Kasumi-1 (cell line): ENCODE measurements around the gene HIVEP3.

ENCODE experiments used
- DNase-seq, 2 experiments: peaks; one replicate each; lab custom pipeline; 2025; lab: John Stamatoyannopoulos, UW

HIVEP3 gene

GRCh38 chr1:41683681-41684500 is 234.8 kb downstream of the HIVEP3 start:
- DNase-seq, result peak; percentile 57 to 71

- DNase-seq, result peak; percentile 4 to 15
These were observed 235.7 kb downstream of the HIVEP3 start for GRCh38 chr1:41682845-41683625.

- no peak for DNase-seq
These were observed 236.6 kb downstream of the HIVEP3 start for GRCh38 chr1:41682149-41682548.

DNA sequence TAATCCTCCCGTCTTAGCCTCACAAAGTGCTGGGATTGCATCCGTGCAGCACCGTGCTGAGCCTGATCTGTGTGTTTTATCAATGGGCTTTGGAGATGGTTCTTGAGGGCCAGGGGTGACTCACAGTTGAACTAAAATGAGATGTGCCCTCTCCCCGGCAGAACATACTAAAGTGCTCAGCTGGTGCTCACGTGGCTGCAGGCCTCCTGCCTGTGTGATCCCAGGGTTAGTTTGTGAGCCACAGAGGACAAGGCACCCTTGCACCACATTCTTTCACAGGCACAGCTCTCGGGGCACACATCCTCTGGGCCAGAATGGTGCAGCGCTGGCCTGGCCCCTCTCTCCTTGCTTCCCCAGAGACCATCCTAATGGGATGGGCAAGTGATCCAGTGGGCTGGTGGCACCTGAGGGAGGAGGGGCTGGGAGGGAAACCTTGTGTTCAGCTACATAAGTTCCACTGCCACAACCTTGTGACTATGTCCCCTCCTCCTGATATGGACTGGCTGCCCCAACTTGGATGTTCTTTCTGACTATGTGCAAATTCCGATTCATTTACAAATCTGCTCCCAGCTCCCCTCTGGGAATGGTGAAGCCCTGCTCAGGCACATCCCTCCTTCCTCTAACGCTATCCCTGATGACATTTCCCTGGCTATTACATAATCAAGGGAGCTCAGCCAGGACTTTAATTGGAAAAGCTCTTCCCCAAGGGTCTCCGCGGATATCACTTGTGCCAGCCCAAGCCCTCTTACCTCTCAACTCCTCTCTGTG is 237.2 kb downstream of the HIVEP3 start:
- no peak for DNase-seq

DNA sequence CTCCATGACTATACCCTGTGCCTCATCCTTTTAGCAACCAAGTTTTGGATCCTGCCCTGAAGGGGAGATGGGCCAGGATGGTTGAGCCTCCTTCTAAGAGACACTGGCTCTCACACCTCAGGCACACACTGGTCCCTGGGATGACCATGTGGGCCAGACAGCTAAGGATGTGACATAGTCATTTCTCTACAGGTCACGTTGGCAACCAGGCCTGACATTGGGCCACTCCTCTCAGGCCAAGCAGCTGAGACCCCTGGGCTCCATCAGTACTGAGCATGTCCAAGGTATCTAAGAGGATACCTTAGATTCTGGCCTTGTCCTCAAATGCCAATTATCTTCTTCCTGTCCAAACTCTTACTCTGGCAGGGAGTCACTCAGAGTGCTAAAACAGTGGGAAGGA is 238.7 kb downstream of the HIVEP3 start:
- no peak for DNase-seq

- no peak for DNase-seq
These were observed 239.2 kb downstream of the HIVEP3 start for GRCh38 chr1:41679531-41679930.

DNA sequence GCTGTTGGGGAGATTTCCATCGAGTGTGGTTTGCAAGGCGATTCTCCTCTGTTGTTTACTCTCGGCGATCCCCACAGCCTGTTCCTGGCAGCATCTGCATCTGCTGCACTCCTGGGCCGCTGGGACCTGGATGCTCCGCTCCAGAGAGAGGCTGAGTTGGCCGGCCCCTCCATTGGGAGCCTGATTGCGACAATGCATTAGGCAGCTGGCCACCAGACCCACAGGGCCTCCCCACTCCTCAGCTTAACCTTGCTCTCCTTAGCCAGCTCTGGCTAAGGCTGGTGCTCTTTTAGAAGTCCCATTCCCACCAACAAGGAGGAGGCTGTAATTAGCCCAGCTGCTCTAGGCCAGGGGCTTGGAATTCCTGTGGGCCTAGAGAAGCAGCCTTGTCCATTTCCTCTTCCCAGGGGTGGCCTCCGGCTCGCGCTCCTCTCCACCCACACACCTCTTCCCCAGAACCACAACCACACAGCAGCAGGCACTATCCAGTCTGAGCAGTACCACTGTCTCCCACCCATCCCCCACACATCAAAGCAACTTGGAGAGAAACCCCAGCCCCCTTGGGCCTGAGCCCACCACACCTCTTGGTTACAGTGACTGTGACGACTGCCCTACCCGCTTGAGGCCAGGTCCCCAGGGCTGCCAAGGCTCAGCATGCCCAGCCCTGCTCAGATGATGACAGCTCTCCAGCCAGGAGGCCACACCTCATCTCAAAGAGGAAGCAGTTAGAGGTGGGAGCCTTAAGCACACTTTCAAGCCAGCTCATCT is 240.4 kb downstream of the HIVEP3 start:
- no peak for DNase-seq

DNA sequence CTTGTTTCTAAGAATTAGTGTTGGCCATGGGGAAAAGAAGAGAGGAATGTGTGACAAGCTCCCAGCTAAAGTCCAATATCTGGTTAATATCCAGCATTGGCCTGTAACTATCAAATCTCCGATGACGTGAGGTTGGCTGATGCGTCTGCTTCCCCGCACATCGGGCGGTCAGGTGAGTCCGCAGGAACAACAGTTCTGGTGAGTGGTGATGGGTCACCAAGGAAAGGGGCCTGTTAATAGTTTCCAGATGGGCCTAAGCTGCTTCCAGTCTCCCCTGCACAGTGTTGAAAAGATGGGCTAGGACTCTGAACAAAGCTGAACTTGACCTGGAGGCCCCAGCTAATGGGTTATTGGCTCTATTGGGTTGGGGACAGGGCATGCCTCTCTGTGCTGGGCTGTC is 241.1 kb downstream of the HIVEP3 start:
- DNase-seq, result no peak

DNA sequence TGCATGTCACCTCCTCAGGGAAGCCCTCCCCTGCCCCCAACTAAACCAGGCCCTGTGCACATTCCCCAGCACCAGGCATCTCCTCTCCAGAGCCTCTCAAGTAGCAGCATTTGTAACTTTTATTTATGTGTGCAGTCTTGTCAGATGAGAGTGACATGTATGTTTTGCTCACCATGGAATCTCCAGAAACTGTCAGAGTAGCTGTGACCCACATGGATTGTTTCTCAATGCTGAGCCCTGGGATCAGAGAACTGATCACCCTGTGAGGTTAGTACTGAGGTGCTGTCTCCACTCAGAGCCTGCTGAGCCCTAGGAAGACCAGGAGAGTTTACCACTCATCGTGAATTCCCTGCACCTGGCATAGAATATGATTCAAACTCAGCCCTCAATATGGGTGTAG is 243.3 kb downstream of the HIVEP3 start:
- no peak for DNase-seq

DNA sequence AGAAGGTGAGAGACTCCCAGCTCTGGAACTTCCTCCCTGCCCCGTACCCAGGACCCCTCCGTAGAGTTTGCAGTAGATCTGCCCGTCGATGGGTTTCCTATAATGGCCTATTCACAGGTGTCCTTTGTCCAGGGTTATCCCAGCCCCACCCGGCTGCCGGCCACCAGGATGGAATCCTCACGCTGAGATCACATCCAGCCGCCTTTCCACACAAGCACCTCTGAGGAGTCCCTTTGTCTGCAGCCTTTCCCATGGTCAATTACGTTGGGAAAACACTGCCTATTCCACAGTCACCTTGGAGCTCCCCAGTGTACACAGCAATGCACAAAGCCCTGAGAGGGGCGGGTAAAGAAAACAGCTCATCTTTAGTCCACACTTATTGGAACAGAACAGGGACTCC is 244.2 kb downstream of the HIVEP3 start:
- no peak for DNase-seq

GRCh38 chr1:41673806-41674205 is 244.9 kb downstream of the HIVEP3 start:
- DNase-seq, result peak in 1 of 2 experiments; percentile 9

DNA sequence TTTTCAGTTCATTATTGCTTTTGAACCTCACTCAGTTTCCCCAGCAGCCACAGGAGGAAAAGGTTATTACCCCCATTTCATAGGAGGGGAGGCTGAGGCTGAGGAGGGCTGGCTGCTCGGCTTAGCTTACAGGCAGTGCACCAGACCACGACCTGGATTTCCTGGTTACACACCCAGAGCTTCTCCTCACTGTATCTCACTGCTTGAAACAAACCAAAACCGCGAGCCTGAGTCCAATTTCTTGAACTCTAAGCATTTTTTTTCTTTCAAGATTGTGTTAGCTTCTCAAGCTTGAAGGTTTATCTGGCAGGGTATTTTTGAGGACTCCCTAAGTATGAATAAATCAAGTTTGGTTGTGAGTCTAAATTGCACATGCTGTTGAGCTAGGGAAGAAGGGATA is 245.3 kb downstream of the HIVEP3 start:
- peak; percentile 38 to 46 for DNase-seq

DNA sequence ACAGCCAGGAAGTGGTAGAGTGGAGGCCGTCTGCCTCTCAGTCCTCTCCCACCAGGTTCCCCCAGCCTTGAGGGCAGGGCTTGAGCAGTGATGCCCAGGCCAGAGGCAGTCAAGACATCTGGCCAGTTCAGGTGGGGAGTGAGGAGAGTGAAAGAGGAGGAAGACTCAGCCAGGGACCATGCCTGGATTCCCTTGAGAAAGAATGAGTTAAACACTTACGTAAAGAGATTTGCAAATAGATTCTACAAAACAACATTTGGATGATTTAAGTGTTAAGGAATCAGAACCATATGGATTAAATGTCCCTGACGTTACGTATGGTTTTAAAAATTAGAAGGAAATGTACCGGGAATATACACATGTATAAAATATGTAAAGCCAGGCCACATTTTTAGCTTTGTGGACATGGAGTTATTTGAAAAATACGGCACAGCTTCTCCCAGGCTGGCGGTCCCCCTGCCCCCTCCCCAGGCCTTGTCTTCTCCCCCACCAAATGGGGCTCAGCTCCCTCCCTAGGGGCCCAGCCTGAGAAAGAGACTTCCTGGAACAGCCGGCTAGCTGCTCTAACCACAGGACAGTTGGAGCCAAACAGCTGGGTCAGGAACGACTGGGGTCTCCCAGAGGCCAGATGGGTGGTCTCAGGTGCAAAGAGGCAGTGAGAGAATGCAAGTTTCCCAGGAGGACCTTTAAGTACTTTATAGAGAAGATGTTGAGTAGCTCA is 245.9 kb downstream of the HIVEP3 start:
- peak in 1 of 2 experiments; percentile 29 for DNase-seq

DNA sequence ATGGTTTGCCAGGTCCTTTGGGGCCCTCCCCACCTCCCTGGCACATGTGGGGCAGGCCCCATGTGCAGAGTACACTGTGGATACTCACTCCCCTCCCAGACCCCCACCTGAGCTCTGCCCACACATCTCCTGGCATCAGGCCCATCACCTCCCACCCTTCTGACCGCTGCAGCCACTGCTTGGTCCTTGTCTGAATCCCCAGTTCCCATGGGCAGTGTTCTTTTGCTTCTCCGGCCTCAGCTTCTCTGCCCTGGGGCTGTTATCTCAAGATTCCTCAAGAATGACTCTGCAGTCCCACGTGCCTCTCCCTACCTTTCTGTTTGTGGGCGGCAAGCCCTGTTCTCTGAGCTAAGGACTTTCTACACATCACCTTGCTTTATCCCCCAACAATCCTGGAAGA is 246.5 kb downstream of the HIVEP3 start:
- no peak for DNase-seq

GRCh38 chr1:41671116-41671755 is 247.5 kb downstream of the HIVEP3 start:
- no peak for DNase-seq

GRCh38 chr1:41670217-41670957 is 248.3 kb downstream of the HIVEP3 start:
- DNase-seq, result no peak

- DNase-seq, result no peak
These were observed 249.8 kb downstream of the HIVEP3 start for GRCh38 chr1:41668967-41669366.

DNA sequence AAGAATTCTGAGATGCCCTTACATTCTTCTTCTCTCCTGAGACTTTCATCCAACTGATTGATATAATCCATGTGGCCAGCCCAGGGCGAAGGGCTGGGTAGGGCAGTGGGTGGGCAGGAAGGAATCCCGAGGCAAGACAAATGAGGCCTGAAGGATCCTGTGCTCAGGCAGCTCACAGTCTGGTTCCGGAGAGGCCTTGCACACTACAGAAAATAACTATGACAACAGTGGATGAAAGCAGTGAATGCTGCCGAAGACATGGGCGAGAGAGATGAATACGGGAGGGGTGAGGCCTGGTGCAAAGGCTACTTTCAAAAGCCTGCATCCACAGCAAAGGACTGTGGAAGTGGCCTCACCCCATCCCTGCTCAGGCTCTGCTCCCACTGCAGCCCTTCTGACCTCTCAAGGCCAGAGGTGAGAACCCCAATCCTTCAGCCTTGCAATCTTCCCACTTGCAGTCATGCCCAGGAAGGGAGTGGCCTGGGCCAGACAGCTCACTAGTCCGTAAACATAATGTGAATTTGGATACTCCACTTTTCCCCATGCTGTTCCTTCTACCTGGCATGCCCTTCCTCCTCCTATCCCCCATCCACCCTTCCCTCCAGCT is 250.6 kb downstream of the HIVEP3 start:
- no peak for DNase-seq

GRCh38 chr1:41666981-41667631 is 251.6 kb downstream of the HIVEP3 start:
- DNase-seq, result no peak
